Glutamatergic neuron (in vitro differentiated cells): ENCODE measurements around the gene MTRF1. TPM values are rescaled to one million over a fixed set of nuclear protein-coding genes. Genes with fewer than 3 reads are reported as not detected.
"Not testable (repeated sequence)": the region's sequence is repeated elsewhere in the genome, so short reads cannot be mapped to it uniquely, and the experiment has no call there.

ENCODE experiments used
- DNase-seq: peaks from one replicate; pipeline ENCODE4 v3.0.0; 2022
- H3K27ac Mint-ChIP-seq: one replicate; pipeline ENCODE4 v1.8.0; 2020; ENCODE audit warnings: mild to moderate bottlenecking, mixed read lengths, inconsistent platforms; ENCODE audit not compliant: unreplicated experiment
- H3K27me3 Mint-ChIP-seq: one replicate; pipeline ENCODE4 v1.8.0; 2020; ENCODE audit warnings: mild to moderate bottlenecking, moderate library complexity, mixed read lengths, inconsistent platforms; ENCODE audit not compliant: unreplicated experiment
- H3K36me3 Mint-ChIP-seq: one replicate; pipeline ENCODE4 v1.8.0; 2020; ENCODE audit warnings: mild to moderate bottlenecking, mixed read lengths, inconsistent platforms; ENCODE audit not compliant: unreplicated experiment
- H3K4me1 Mint-ChIP-seq: one replicate; pipeline ENCODE4 v1.8.0; 2020; ENCODE audit warnings: mild to moderate bottlenecking, low read depth, mixed read lengths, inconsistent platforms; ENCODE audit not compliant: unreplicated experiment
- H3K4me3 Mint-ChIP-seq: one replicate; pipeline ENCODE4 v1.8.0; 2020; ENCODE audit warnings: mild to moderate bottlenecking, mixed read lengths, inconsistent platforms; ENCODE audit not compliant: unreplicated experiment
- H3K9me3 Mint-ChIP-seq: one replicate; pipeline ENCODE4 v1.8.0; 2020; ENCODE audit warnings: mild to moderate bottlenecking, moderate library complexity, mixed read lengths, inconsistent platforms; ENCODE audit not compliant: unreplicated experiment
- total RNA-seq: library from RNA; stranded (reverse); fragmentation: NEBNext Ultra II Directional; extraction: Animal tissue kit (Norgen Biotek cat#: 25700); gene quantifications from one replicate; pipeline ENCODE4 v1.2.1, GENCODE V29; 2021; ENCODE audit not compliant: unreplicated experiment
- TF ChIP-seq, protein P1 (sequence below): fragments of 200-600 bp; sonication (generic); IDR thresholded peaks from one replicate; pipeline ENCODE4 v1.5.0; 2021; ENCODE audit not compliant: partially characterized antibody, unreplicated experiment

MTRF1 gene
- total RNA-seq, 1 donor from 2014 or later, result 15.2 TPM

DNA sequence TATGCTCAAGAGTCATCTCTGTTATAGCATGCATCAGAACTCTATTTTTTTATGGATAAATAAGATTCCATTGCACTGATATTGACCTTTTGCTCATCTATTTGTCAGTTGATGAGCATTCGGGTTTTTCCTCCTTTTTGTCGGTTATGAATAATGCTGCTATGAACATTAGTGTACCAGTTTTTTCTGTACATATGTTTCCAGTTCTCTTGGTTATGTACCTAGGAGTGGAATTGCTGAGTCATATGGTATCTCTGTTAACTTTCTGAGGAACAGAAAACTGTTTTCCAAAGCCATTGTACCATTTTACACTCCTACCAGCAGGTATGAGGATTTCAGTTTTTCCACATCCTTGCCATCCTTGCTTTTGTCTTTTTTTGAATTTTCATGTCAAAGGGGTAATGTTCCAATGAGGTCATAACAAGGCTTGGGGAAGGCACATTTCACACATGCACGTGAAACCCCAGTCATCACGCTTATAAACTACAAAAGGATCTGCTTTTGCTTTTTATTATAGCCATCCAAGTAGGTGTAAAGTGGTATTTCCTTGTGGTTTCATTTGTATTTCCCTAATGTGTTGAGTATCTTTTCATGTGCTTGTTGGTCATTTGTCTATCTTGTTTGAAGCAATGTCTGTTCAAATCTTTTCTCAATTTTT, 83.7 kb downstream of the MTRF1 start:
- no peaks in the 10 kb centered on the region for H3K4me1 Mint-ChIP-seq
- peaks cover 12% of the 10 kb centered on the region for H3K36me3 Mint-ChIP-seq
- no peak overlapping the region for H3K27ac Mint-ChIP-seq
- H3K9me3 Mint-ChIP-seq, result no peaks in the 10 kb centered on the region
- TF ChIP-seq, protein P1, sequence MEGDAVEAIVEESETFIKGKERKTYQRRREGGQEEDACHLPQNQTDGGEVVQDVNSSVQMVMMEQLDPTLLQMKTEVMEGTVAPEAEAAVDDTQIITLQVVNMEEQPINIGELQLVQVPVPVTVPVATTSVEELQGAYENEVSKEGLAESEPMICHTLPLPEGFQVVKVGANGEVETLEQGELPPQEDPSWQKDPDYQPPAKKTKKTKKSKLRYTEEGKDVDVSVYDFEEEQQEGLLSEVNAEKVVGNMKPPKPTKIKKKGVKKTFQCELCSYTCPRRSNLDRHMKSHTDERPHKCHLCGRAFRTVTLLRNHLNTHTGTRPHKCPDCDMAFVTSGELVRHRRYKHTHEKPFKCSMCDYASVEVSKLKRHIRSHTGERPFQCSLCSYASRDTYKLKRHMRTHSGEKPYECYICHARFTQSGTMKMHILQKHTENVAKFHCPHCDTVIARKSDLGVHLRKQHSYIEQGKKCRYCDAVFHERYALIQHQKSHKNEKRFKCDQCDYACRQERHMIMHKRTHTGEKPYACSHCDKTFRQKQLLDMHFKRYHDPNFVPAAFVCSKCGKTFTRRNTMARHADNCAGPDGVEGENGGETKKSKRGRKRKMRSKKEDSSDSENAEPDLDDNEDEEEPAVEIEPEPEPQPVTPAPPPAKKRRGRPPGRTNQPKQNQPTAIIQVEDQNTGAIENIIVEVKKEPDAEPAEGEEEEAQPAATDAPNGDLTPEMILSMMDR, result no peak
- DNase-seq, result no peak
- no peak overlapping the region for H3K4me3 Mint-ChIP-seq
- H3K27me3 Mint-ChIP-seq, result no peaks in the 10 kb centered on the region

DNA sequence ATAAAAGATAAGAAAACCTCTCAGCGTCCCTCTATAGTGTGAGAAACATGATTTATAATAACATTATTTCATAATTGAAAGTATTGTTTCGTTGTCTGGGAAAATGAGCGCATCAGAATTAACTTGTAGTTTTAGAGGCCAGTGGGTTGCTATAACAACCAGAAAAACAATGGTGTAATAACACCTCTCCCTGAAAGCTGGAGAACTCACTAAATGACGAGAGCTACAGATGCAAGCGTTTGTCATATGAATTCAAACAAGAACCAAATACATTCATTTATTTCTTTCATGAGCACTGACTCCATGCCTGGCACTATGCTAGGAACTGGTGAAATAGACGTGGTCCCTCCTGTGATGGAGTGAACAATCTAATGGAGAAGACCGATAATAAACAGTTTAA, 85.3 kb downstream of the MTRF1 start:
- no peak for DNase-seq
- H3K9me3 Mint-ChIP-seq, result no peaks in the 10 kb centered on the region
- no peaks in the 10 kb centered on the region for H3K4me1 Mint-ChIP-seq
- H3K36me3 Mint-ChIP-seq, result peaks cover 12% of the 10 kb centered on the region
- TF ChIP-seq, protein P1, result no peak
- H3K27me3 Mint-ChIP-seq, result no peaks in the 10 kb centered on the region
- H3K27ac Mint-ChIP-seq, result no peak overlapping the region
- H3K4me3 Mint-ChIP-seq, result no peak overlapping the region

DNA sequence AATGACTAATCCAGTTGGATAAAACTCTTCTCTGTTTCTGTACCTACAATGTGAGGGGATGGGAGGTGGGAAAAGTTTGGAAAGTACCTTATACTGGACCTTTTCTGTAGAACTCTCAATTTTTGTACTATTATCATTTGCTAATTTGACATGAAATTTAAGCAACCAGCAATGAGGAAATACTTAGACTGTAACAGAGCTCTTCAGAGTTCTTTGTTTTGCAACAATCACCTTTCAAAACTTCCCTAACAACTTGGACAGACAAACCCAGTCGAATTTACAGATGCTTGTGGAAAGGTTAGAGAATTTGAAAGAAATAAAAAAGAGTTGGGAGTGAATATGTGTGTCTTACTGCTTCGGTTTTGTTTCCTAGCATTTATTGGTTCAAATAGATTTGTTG, 85.8 kb downstream of the MTRF1 start:
- H3K4me3 Mint-ChIP-seq, result no peak overlapping the region
- no peaks in the 10 kb centered on the region for H3K4me1 Mint-ChIP-seq
- DNase-seq, result no peak
- no peaks in the 10 kb centered on the region for H3K27me3 Mint-ChIP-seq
- H3K36me3 Mint-ChIP-seq, result peaks cover 12% of the 10 kb centered on the region
- H3K27ac Mint-ChIP-seq, result no peak overlapping the region
- TF ChIP-seq, protein P1, result no peak
- H3K9me3 Mint-ChIP-seq, result no peaks in the 10 kb centered on the region

DNA sequence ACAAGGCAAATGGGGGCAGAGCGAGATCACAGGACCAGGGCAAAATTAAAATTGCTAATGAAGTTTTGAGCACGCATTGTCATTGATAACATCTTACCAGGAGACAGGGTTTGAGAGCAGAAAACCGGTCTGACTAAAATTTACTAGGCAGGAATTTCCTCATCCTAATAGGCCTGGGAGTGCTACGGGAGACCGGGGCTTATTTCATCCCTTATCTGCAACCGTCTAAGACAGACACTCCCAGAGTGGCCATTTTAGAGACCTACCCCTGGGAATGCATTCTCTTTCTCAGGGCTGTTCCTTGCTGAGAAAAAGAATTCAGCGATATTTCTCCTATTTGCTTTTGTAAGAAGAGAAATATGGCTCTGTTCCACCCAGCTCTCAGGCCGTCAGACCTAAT, 87.8 kb downstream of the MTRF1 start:
- not testable (repeated sequence) for DNase-seq, H3K4me1 Mint-ChIP-seq, H3K9me3 Mint-ChIP-seq, H3K4me3 Mint-ChIP-seq, H3K27ac Mint-ChIP-seq, H3K27me3 Mint-ChIP-seq
- peaks cover 12% of the 10 kb centered on the region for H3K36me3 Mint-ChIP-seq

Other genes starting within 250 kb of the MTRF1 start
- 9.8 TPM for gene ELF1, start 244.3 kb downstream of the MTRF1 start, total RNA-seq
- 8.9 TPM for gene WBP4, start 202.1 kb downstream of the MTRF1 start, total RNA-seq
- gene KBTBD6, start 130.8 kb downstream of the MTRF1 start, total RNA-seq, result 8.5 TPM
- gene KBTBD7, start 69.0 kb downstream of the MTRF1 start, total RNA-seq, result 7.2 TPM
- gene NAA16, start 47.7 kb upstream of the MTRF1 start, total RNA-seq, result 22.3 TPM
- not detected for gene RGCC, start 194.0 kb upstream of the MTRF1 start, total RNA-seq